NCI-H460 (cell line): ENCODE data around the gene GLOD4. TPM values are rescaled to one million over a fixed set of nuclear protein-coding genes. Genes with fewer than 3 reads are reported as not detected.
"Not testable (repeated sequence)": the region's sequence is repeated elsewhere in the genome, so short reads cannot be mapped to it uniquely, and the experiment has no call there.

Experiments
- DNase-seq: peaks from one replicate; pipeline ENCODE4 v3.0.0-alpha.2; 2016; ENCODE audit warnings: low read depth; ENCODE audit errors: extremely low read depth
- polyA plus RNA-seq: library from polyadenylated mRNA; depleted of rRNA; stranded (reverse); fragments of >200 nt; gene quantifications from 2 replicates; pipeline ENCODE4 v1.2.3, GENCODE V29; 2014; cell fraction: nucleus; rRNA removed
- total RNA-seq: library from RNA; depleted of rRNA; stranded (reverse); fragments of >200 nt; shearing (Covaris generic); gene quantifications from 2 replicates; pipeline ENCODE4 v1.2.3, GENCODE V29; 2014; rRNA removed

GLOD4 gene, protein sequence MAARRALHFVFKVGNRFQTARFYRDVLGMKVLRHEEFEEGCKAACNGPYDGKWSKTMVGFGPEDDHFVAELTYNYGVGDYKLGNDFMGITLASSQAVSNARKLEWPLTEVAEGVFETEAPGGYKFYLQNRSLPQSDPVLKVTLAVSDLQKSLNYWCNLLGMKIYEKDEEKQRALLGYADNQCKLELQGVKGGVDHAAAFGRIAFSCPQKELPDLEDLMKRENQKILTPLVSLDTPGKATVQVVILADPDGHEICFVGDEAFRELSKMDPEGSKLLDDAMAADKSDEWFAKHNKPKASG
- total RNA-seq = 78.1 and 81.4 TPM in 2 replicates
- 77.8 and 88.4 TPM in 2 replicates for polyA plus RNA-seq

DNA sequence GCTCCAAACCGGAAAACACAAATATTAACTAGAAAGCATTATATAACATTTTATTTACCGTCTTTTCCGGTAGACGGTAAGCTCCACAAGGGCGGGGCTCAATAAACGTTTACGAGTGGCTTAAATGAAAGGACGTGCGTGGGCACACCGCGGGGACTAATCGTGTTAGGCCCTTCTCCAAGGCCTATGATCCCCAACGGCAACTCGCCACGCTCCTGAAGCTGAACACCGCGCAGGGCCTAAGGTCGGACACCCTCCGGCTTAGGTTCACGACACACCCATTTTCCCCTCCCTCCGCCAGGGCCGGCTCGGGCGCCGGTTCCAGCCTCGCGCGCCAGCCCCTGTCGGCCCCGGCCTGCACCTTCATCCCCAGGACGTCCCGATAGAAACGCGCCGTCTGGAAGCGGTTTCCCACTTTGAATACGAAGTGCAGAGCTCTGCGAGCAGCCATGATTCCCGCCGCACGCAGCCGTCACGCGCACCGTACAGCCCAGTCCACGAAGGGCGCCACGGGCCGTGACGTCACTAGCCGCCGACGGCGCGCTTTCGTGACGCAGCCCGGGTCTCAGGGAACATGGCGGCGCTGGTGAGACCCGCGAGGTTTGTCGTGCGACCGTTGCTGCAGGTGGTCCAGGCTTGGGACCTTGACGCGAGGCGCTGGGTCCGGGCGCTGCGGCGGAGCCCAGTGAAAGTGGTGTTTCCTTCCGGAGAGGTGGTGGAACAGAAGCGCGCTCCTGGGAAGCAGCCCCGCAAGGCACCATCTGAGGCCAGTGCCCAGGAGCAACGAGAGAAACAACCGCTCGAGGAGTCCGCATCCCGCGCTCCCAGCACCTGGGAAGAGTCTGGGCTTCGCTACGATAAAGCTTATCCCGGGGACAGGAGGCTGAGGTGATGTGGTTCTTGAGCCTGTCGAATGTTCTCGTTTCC is at the start of gene GLOD4, which contains the start of gene MRM3:
TSS of gene GLOD4 (minus strand) at position 476 of the 927 bp plus-strand sequence. CDS start at position 451, 25 bp downstream.
TSS of gene MRM3 (plus strand) at position 549 of the 927 bp plus-strand sequence. CDS start at position 575, 26 bp downstream.
- peak; percentile 77 for DNase-seq

DNA sequence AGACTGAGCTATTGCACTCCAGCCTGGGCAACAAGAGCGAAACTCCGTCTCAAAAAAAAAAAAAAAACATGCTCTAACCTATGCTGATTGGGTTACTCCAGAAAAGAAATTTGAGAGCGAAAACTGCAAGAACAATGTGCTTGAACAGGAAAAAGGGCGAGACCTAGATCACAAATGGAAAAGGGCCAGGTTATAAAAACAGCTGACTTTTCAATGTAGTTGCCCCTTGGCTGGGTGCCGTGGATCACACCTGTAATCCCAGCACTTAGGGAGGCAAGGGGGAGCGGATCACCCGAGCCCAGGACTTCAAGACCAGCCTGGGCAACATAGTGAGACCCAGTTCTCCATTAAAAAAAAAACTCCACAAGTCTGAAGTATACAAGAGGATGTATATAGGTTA is 48.9 kb upstream of the GLOD4 start:
- no peak for DNase-seq

DNA sequence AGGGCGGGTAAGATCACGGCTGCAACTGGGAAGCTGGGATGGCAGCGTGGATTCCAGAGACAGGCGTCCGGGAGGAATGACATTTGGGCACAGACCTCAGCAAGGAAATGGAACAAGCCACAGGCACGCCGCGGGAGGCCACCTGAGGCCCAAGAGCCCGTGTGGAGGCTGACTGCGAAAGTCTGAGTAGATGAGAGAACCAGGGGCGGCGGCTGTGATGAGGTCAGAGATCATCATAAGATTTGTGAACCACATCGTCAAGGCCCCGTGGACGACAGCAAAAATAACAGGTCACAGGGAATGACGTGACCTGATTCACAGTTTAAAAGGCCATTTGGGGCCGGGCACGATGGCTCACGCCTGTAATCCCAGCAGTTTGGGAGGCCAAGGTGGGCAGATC is 48.3 kb upstream of the GLOD4 start:
- no peak for DNase-seq

DNA sequence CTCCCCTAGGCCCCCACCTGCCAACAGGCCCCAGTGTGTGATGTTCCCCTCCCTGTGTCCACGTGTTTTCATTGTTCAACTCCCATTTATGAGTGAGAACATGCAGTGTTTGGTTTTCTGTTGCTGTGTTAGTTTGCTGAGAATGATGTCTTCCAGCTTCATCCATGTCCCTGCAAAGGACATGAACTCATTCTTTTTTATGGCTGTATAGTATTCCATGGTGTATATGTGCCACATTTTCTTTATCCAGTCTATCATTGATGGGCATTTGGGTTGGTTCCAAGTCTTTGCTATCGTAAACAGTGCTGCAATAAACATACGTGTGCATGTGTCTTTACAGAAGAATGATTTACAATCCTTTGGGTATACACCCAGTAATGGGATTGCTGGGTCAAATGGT is 47.5 kb upstream of the GLOD4 start:
- not testable (repeated sequence) for DNase-seq

DNA sequence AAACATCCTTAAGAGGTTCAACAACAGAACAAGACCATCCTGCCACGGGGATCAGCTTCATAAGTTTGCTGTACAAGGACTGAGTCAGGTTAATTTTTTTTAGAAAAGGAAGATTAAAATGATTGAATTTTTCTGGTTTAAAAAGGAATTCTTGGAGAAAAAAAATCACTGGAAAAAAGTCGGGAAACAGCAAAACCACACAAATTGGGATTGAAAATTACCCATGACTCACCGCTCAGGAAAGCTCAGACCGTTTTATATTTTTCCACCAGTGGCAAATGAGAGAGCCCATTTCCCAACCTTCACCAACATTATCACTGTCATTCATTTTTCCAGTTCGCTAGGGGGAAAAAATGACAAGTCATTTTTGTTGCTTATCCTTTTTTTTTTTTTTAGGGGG is 46.7 kb upstream of the GLOD4 start:
- DNase-seq = no peak

DNA sequence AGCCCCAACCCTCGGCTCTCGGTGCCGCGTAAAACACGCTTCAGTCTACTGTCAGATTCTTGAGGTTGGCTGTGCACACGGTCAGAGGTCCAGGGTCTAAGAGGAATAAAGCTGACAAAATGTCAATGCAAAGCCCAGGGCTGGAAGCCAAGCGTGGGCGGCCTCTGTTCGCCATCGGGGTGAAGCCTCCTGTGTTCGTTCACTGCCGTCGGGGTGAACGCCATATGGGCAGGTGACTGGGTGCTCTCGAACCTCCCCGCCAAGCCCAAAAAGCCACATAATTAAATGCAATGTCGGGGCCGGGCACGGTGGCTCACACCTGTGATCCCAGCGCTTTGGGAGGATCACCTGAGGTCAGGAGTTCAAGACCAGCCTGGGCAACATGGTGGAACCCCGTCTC is 44.7 kb upstream of the GLOD4 start:
- no peak for DNase-seq

DNA sequence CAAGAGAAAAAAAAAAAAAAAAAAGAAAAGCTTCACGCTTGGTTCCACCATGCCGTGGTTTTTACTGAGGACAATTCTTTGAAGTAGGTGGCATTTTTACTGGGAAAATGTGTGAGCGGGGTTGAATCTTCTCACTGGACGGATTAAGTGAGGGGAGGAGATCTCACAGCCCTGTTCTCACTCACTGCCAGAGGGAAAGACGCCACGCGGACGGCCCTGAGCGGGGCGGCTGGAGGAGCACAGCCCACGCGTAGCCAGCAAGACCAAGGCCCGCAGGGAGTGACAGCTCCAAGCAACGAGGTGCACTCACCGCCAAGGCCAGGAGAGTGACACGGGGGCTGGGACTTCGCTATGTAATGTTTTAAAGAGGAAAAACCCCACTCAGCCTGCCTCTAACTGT is 43.1 kb upstream of the GLOD4 start:
- DNase-seq = no peak

DNA sequence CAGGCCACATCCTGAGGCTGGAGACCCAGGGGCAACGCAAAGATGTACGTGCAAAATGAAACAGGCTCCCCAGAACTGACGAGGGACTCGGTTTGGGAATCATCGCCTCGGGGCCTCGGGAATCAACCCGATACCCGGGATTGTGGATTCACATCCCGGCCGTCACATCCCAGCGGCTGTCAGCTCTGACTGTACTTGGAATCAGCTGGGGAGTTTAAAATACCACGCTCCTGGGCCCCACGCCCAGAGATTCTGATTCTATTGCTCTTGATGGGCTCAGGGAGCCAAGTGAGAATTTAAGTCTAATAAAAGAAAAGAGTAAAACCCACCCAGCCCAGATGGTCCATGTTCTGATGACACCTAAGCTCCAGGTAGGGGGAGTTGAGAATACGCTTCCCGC is 42.3 kb upstream of the GLOD4 start:
- no peak for DNase-seq

DNA sequence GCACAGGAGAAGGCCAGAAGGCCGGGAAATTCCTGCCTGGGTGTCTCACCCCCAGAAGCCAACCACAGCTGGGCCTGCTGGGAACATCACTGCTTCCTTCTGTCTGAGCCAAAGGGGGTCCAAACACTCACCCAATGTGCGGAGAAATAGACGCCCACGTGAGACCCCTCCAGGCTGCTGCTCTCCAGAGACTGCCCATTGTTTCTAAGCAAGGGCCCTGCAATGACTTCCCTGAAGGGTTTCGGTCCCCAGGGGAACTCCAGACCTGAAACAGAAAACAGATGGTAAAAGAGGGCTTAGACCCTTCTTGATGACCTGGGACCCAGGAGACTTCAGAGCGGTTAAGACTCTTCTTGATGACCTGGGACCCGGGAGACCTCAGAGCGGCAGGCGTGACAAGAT is 41.4 kb upstream of the GLOD4 start:
- DNase-seq = no peak

DNA sequence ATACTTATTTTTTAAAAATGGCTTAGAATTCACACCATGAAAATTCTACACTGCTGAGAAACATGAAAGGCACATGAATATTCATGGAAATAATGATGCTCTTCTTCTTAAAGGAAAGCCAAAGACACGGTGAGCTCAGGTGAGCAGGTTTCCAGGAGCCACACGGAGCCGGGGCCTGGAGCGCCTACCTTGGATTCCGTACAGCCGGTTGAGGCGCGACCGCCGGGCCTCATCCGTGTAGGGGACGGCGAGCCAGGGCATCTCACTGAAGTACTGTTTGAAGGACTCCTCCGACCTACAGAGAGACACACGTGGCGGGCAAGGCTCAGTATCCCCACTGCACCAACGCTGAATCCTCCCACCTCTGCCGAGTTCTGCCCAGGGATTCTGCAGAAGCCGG is 37.2 kb upstream of the GLOD4 start:
- no peak for DNase-seq

DNA sequence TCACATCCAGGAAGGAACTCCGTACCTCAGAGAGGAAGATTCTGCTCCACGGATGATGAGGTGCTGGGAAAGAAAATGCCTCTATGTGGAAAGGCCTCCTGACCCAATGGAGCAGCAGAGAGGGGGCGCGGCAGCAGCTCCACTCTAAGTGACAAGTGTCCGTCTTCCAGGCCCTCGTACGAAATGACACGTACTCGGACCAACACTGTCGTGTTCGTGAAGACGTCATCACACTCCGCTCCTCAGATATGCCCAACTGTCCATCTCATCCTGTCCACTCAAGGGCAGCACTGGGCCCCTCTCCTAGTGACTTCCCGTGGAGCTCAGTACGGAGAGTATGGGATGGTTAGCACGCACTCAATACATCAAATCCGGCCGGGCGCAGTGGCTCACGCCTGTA is 32.3 kb upstream of the GLOD4 start:
- DNase-seq = no peak

DNA sequence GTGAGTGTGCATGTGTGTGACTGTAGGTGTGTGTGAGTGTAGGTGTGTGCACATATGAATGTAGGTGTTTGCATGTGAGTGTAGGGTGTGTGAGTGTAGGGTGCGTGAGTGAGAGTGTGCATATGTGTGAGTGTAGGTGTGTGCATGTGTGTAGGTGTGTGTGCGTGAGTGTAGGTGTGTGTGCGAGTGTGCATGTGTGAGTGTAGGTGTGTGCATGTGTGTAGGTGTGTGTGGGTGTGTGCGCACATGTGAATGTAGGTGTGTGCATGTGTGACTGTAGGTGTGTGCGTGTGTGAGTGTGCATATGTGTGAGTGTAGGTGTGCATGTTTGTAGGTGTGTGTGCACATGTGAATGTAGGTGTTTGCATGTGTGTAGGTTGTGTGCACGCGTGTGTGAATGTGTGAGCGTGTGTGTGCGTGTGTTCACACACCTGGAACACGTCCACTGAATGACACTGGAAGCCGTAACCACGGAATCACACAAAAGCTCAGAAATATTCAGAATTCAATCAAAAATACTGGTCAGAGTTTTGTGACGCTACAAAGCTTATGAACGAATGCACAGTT is 30.6 kb upstream of the GLOD4 start:
- no peak for DNase-seq

DNA sequence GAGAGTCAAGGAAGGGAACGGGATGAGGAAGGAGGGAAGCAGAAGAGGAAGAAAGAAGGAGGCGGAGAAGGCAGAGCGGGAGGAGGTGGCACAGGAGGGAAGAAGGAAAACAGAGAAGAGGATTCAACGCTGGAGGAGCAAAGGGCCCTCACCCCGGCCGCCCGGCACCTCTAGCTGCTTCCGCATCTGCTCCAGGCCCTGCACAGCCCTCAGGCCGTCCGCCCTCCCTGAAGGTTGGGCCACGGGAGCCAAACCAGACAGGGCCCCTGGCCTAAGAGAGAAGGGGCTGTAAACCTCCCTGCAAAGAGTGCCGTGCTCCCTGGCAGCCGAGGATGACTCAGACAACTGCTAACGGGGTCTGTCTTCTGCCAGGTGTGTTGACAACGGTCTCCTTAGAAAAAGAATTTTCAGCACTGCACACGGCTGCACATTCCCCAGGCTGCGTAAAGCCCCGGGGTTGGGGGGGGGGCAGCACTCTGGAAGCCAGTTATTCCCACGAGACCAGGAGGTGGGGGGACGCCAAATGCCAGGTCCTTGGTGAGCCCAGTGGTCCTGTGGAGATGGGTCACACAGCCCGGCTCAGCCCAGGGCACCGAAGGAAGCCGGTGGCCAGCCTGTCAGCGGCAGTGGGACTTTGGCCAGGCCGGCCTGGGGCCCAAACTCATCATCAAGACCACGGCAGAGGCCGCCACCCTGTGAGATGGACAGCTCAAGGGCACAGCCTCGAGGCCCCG is 29.1 kb upstream of the GLOD4 start:
- no peak for DNase-seq

DNA sequence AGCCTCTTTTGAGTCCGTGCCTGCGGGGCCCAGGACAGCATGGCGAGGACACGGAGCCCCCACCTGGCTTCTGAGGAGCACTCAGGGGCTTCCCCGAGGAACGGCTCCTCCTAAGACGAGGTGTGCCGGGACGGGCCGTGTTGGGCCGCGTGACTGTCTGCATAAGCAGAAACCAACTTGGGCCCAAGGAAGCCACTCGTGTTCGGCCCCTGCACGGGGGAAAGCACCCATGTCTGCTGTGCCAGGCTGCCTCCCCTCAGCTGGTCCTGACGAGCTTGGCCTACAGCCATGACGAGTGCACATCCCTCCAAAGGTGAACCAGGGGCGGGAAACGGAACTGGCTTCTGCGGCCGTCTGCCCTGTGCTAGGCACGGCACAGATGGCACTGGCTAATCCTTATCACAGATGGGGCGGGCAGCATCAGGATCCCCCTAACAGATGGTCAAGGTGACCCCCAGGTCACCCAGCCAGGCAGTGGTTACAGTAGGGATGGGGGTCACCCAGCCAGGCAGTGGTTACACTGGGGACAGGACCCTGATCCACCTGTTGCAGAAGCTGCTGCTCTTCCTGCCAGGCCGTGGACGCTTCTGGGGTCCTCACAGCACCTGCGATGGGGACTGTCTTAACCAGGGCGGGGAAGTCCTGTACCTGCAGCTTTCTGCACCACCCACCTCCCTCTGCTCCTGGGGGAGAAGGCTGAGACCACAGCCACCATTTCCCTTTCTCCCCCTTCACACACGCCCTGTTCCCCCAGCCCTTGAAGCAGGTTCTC is 25.6 kb upstream of the GLOD4 start:
- DNase-seq = no peak

DNA sequence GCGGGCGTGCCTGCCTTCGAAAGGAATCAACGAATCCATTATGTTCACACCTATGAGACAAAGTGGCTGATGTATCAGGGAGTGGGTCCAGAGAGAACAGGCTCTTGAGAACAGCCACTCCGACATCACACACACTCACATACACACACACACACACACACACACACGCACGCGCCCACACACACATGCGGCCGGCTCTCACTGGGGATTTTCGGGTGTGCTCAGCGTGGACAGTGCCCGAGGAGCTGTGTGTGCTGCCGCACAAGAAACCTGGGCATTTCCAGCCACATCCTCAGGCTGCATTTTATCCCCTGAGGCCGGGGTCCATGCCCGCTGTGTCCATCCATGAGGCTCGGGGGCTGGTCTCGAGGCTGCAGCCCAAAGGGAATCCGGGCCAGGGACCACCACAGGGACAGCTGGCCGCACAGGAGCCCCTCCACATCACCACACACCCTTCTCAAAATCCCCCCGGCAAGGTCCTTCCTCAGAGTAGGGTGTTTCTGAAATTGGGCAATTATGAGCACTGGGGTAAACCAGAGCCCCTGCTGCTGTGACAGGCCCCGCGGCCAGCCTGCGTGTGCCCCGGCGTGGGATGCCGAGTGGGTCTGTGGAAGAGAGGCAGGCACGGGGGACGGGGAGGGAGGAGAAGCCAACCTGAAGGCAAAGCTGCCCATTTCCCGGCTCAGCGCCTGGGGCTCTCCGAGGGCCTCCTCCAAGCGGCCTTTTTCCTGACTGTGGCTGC is 24.9 kb upstream of the GLOD4 start:
- DNase-seq = no peak

DNA sequence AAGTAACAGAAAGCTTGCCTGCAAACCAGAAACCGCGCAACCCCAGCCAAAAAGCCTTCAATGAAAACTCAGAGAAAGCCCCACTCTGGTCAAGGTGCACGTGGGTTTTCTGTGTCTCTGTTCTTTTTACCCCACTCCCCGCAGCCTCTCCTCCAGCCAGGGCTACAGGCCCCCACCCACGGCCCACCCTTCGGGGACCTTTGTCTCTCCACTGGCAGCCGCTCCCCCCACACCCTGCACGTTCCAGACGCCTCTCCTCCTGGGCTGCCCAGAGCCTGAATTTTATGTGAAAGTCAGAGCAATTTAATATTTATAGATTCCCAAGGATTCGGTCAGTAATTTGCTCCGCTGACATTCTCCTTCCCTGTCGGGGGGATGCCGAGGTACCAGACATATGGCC is 24.3 kb upstream of the GLOD4 start:
- DNase-seq = no peak

DNA sequence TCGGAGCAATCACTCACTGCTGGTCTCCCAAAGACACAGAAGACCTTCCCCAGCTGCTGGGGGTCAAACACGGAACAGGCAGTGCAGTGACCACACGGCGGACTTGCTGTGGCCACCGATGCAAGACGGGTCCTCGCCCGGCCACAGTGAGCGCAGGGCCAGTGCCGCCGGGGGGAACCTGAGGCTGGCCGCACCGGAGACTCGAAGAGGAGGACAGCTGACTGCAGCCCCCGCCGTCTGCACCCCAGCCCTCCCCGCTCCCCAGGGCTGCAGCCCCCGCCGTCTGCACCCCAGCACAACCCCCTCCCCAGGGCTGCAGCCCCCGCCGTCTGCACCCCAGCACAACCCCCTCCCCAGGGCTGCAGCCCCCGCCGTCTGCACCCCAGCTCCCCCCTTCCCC is 23.8 kb upstream of the GLOD4 start:
- DNase-seq = not testable (repeated sequence)

DNA sequence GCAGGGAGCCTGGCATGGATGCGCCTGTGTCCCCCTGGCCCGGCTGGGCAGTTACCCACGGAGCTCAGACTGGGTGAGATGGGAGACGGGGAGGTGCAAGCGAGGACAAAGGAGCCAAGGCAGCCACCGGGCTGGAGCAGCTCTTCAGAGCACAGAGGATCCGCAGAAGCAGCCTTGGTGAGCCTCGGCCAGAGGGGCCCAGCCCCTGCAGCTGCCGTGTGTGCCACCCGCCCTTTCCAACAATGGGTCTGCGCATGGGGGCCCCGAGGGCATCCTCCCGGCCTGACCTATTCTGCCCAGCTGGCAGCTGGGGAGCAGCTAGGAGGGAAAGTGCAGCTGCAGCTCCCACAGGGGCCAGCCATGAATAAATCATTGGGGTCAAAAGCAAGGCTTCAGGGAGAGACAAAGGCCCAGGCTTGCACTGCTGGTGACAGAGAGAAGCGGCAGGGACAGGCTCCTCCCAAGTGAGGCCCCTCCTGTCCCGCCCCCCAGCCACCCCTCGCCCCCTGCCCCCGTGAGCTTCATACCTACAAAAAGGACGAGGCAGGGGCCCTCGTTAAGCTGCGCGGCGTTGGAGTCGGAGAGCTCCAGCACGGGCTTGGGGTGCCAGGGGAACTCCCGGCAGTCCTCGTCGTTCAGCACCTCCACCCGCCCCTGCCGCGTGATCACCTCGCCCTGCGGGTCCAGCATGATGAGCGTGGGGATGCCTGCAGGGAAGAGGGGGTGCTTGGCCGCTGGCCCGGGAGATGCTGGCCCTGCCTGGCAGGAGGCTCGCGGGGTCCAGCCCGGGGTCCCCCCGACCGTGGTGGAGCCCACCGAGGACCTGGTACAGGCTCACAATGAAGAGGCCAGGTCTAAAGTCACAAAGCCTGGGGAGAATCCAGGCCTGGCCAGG is 22.7 kb upstream of the GLOD4 start:
- no peak for DNase-seq
